Body of pancreas (tissue), 4 donors: Measurements from ENCODE around the gene RAB34.

Source experiments
- CTCF ChIP-seq, 7 experiments: fragments of 450-650 bp in 4 of 7; fragments of 200-600 bp in 3 of 7; sonication (generic) in 3 of 7; IDR thresholded peaks; one replicate each; pipeline ENCODE4 v1.5.1; 2016 to 2019; ENCODE audit warnings: antibody characterized with exemption in 7 of 7
- POLR2A ChIP-seq, 3 donors: fragments of 450-650 bp; IDR thresholded peaks; one replicate each; pipeline ENCODE4 v1.6.1; 2016; ENCODE audit warnings: antibody characterized with exemption in 3 of 3, mild to moderate bottlenecking in 2 of 3

- TF ChIP-seq CTCF (IDR thresholded peaks at IDR 0.05): no peak
- TF ChIP-seq POLR2A (IDR thresholded peaks at IDR 0.05): no peak
Measured at GRCh38 chr17:28723159-28723835, 5.6 kb upstream of the RAB34 start.
